ENCODE measurements around the gene NUTM2G. TPM values are rescaled to one million over a fixed set of nuclear protein-coding genes. Genes with fewer than 3 reads are reported as not detected.
"Not testable (repeated sequence)": the region's sequence is repeated elsewhere in the genome, so short reads cannot be mapped to it uniquely, and the experiment has no call there.

The NUTM2G gene
- total RNA-seq = not detected

- not testable (repeated sequence) for DNase-seq (ENCODE audit: low spot score in 2 of 2); FAIRE-seq
Observed at GRCh38 chr9:96928543-96928942, at the start of gene NUTM2G. NUTM2G (plus strand) TSS chr9:96928843; CDS start chr9:96929025, 182 bp downstream.

- DNase-seq (ENCODE audit: low spot score in 2 of 2) (no peak), FAIRE-seq (no peak)
Observed at GRCh38 chr9:96883922-96884321, 44.7 kb upstream of the NUTM2G start.

- no peak for FAIRE-seq
- DNase-seq (ENCODE audit: low spot score in 2 of 2) = no peak
Observed at GRCh38 chr9:96884443-96884842, 44.2 kb upstream of the NUTM2G start.

GRCh38 chr9:96885424-96885823 lies 43.2 kb upstream of the NUTM2G start:
- FAIRE-seq (no peak), DNase-seq (ENCODE audit: low spot score in 2 of 2) (no peak)

- DNase-seq (ENCODE audit: low spot score in 2 of 2) (no peak), FAIRE-seq (no peak)
Observed at GRCh38 chr9:96888591-96888990, 40.1 kb upstream of the NUTM2G start.

GRCh38 chr9:96892131-96892530 lies 36.5 kb upstream of the NUTM2G start:
- no peak for DNase-seq (ENCODE audit: low spot score in 2 of 2)
- FAIRE-seq = no peak

GRCh38 chr9:96900010-96900409 lies 28.6 kb upstream of the NUTM2G start:
- DNase-seq (ENCODE audit: low spot score in 2 of 2); FAIRE-seq: not testable (repeated sequence)

GRCh38 chr9:96904947-96905722 lies 23.5 kb upstream of the NUTM2G start:
- not testable (repeated sequence) for FAIRE-seq; DNase-seq (ENCODE audit: low spot score in 2 of 2)

GRCh38 chr9:96908479-96908878 lies 20.2 kb upstream of the NUTM2G start:
- not testable (repeated sequence) for FAIRE-seq; DNase-seq (ENCODE audit: low spot score in 2 of 2)

- not testable (repeated sequence) for FAIRE-seq; DNase-seq (ENCODE audit: low spot score in 2 of 2)
Observed at GRCh38 chr9:96915539-96915938, 13.1 kb upstream of the NUTM2G start.

GRCh38 chr9:96916531-96916930 lies 12.1 kb upstream of the NUTM2G start:
- not testable (repeated sequence) for DNase-seq (ENCODE audit: low spot score in 2 of 2); FAIRE-seq

GRCh38 chr9:96918550-96918949 lies 10.1 kb upstream of the NUTM2G start:
- not testable (repeated sequence) for FAIRE-seq; DNase-seq (ENCODE audit: low spot score in 2 of 2)

- not testable (repeated sequence) for DNase-seq (ENCODE audit: low spot score in 2 of 2); FAIRE-seq
Observed at GRCh38 chr9:96920803-96921202, 7.8 kb upstream of the NUTM2G start.

- FAIRE-seq; DNase-seq (ENCODE audit: low spot score in 2 of 2): not testable (repeated sequence)
Observed at GRCh38 chr9:96925587-96925986, 3.1 kb upstream of the NUTM2G start.

GRCh38 chr9:96931665-96932064 lies 3.0 kb downstream of the NUTM2G start:
- not testable (repeated sequence) for FAIRE-seq; DNase-seq (ENCODE audit: low spot score in 2 of 2)

- not testable (repeated sequence) for DNase-seq (ENCODE audit: low spot score in 2 of 2); FAIRE-seq
Observed at GRCh38 chr9:96934097-96934496, 5.5 kb downstream of the NUTM2G start.

GRCh38 chr9:96934706-96935105 lies 6.1 kb downstream of the NUTM2G start:
- FAIRE-seq; DNase-seq (ENCODE audit: low spot score in 2 of 2): not testable (repeated sequence)

GRCh38 chr9:96935401-96935800 lies 6.8 kb downstream of the NUTM2G start:
- peak in 1 of 2 donors; percentile 2 for DNase-seq (ENCODE audit: low spot score in 2 of 2)
- FAIRE-seq = not testable (repeated sequence)

- FAIRE-seq; DNase-seq (ENCODE audit: low spot score in 2 of 2): not testable (repeated sequence)
Observed at GRCh38 chr9:96937442-96937841, 8.8 kb downstream of the NUTM2G start.

GRCh38 chr9:96938957-96939665 lies 10.5 kb downstream of the NUTM2G start:
- not testable (repeated sequence) for FAIRE-seq; DNase-seq (ENCODE audit: low spot score in 2 of 2)

GRCh38 chr9:96940982-96941381 lies 12.3 kb downstream of the NUTM2G start:
- DNase-seq (ENCODE audit: low spot score in 2 of 2); FAIRE-seq: not testable (repeated sequence)
